Immature natural killer cell (primary cell): Measurements from ENCODE around the gene BIRC6. TPM values are rescaled to one million over a fixed set of nuclear protein-coding genes. Genes with fewer than 3 reads are reported as not detected.
A peak's percentile ranks its signal among the peaks of the same experiment; 100 is the strongest.
"Not testable (repeated sequence)": the region's sequence is repeated elsewhere in the genome, so short reads cannot be mapped to it uniquely, and the experiment has no call there.

Experiments
- DNase-seq, 3 donors: peaks; one replicate each; pipeline ENCODE4 v3.0.0; 2022; ENCODE audit warnings: mixed read lengths in 1 of 3
- H3K27ac Mint-ChIP-seq, 6 donors: one replicate each; pipeline ENCODE4 v1.8.0; 2020; ENCODE audit warnings: mixed read lengths in 6 of 6, mild to moderate bottlenecking in 5 of 6, inconsistent platforms in 4 of 6, moderate library complexity in 3 of 6
- H3K27me3 Mint-ChIP-seq, 3 donors: one replicate each; pipeline ENCODE4 v1.8.0; 2020 to 2021; ENCODE audit warnings: low read depth in 3 of 3, mild to moderate bottlenecking in 3 of 3, mixed read lengths in 3 of 3, moderate library complexity in 3 of 3, inconsistent platforms in 1 of 3
- H3K36me3 Mint-ChIP-seq, 3 donors: one replicate each; pipeline ENCODE4 v1.8.0; 2020; ENCODE audit warnings: mixed read lengths in 3 of 3, inconsistent platforms in 2 of 3, mild to moderate bottlenecking in 2 of 3
- H3K4me1 Mint-ChIP-seq, 2 donors: one replicate each; pipeline ENCODE4 v1.8.0; 2020; ENCODE audit warnings: inconsistent platforms in 2 of 2, mild to moderate bottlenecking in 2 of 2, mixed read lengths in 2 of 2, moderate library complexity in 1 of 2
- H3K4me3 Mint-ChIP-seq, 5 donors: one replicate each; pipeline ENCODE4 v1.8.0; 2020; ENCODE audit warnings: mild to moderate bottlenecking in 5 of 5, mixed read lengths in 5 of 5, inconsistent platforms in 3 of 5, moderate library complexity in 3 of 5
- H3K9me3 Mint-ChIP-seq, 6 donors: one replicate each; pipeline ENCODE4 v1.8.0; 2020; ENCODE audit warnings: mild to moderate bottlenecking in 6 of 6, mixed read lengths in 6 of 6, inconsistent platforms in 4 of 6, moderate library complexity in 3 of 6
- polyA plus RNA-seq, 3 donors: library from polyadenylated mRNA; unstranded; fragments of 300-500 nt; fragmentation: Illumina TruSeq; gene quantifications; one replicate each; pipeline ENCODE4 v1.2.3, GENCODE V29; 2021

The BIRC6 gene
- polyA plus RNA-seq, 3 donors from 2014 or later: 10.6 to 42.7 (median 12.2) TPM

DNA sequence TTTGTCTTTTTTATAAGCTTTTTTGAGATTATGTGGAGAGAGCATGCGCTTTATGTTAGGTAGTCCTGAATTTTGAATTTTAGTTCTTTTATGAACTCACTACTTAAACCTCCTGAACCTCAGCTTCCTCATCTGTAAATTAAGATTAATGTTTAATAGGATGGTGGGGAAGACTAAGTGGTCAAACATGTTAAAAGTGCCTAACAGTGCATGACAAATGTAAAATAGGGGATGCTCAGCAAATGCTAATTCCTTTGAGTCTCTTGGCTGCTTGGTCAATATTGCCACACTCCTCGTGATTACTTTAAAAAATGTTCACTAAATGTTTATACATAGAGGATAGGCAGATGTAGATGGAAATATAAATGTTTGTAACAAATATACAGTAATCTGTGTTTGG lies 6.8 kb downstream of the BIRC6 start:
- Mint-ChIP-seq H3K27ac (peak overlapping the region in 3 of 6 donors; percentile 6 to 39 (median 36)), H3K4me1 (peaks cover 68 to 97% of the 10 kb centered on the region in 2 donors), H3K36me3 (peaks cover 0 to 4% (median 0%) of the 10 kb centered on the region in 3 donors), H3K27me3 (peaks cover 0 to 2% (median 0%) of the 10 kb centered on the region in 3 donors), H3K4me3 (no peak overlapping the region), H3K9me3 (no peaks in the 10 kb centered on the region)
- no peak for DNase-seq

DNA sequence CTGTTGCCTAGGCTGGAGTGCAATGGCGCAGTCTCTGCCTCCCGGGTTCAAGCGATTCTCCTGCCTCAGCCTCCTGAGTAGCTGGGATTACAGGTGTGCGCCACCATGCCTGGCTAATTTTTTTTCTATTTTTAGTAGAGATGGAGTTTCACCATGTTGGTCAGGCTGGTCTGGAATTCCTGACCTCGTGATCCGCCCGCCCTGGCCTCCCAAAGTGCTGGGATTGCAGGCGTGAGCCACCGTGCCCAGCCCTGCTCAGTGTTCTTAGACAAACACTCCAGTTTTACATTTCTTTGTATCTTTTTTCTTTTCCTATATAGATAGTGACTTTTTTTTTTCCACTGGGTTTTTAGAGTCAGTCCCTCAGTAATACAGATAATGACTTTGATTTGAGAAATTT lies 7.5 kb downstream of the BIRC6 start:
- peak overlapping the region in 2 of 6 donors; percentile 62 to 77 for H3K27ac Mint-ChIP-seq

DNA sequence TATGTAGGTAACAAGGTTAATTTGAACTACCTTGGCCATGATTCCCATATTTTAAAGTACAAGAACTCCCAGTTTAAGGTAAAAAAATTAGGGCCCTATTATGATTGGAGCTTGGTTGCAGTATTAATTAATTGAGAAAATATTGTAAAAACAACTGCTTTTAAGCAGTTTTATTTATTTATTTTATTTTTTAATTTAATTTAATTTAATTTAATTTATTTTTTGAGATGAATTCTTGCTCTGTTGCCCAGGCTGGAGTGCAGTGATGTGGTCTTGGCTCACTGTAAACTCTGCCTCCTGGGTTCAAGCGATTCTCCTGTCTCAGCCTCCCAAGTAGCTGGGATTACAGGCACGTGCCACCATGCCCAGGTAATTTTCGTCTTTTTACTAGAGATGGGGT lies 8.9 kb downstream of the BIRC6 start:
- H3K4me3 Mint-ChIP-seq, H3K9me3 Mint-ChIP-seq, H3K27ac Mint-ChIP-seq, H3K36me3 Mint-ChIP-seq, DNase-seq, H3K27me3 Mint-ChIP-seq: not testable (repeated sequence)
- H3K4me1 Mint-ChIP-seq: peaks cover 66 to 97% of the 10 kb centered on the region in 2 donors

More for the DNA sequence above, 7.5 kb downstream of the BIRC6 start:
- H3K4me1 Mint-ChIP-seq: peaks cover 68 to 97% of the 10 kb centered on the region in 2 donors
- DNase-seq, H3K9me3 Mint-ChIP-seq, H3K36me3 Mint-ChIP-seq, H3K27me3 Mint-ChIP-seq: not testable (repeated sequence)
- peak overlapping the region in 1 of 5 donors; percentile 32 for H3K4me3 Mint-ChIP-seq

DNA sequence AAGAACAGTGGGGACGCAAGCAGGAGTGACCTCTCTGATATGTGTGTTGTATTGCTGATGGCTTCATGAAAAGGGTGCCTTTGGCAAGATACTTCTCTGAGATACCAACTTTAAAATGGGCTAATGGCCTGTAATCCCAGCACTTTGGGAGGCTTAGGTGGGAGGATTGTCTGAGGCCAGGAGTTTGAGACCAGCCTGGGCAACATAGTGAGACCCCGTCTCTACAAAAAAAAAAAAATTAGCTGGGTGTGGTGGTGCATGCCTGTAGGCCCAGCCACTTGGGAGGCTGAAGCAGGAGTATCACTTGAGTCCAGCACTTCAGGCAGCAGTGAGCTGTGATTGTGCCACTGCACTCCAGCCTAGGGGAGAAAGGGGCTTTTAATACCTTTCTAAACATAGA lies 9.8 kb downstream of the BIRC6 start:
- H3K4me1 Mint-ChIP-seq: peaks cover 64 to 95% of the 10 kb centered on the region in 2 donors

DNA sequence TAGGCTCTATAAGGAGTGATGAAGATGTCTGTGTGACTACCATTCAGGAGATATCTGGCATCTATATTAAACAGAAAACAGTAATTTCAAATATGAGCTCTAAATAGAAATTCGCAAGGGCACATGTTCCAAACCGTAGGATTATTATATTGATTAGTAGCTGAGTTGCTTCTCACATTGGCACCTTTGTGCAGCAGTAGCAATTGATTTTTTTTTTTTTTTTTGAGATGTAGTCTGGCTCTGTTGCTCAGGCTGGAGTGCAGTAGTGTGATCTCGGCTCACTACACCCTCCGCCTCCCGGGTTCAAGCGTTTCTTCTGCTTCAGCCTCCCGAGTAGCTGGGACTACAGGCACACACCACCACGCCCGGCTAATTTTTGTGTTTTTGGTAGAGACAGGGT lies 12.4 kb downstream of the BIRC6 start:
- DNase-seq: no peak
- Mint-ChIP-seq H3K4me3 (peak overlapping the region in 1 of 5 donors; percentile 14), H3K9me3 (no peaks in the 10 kb centered on the region), H3K36me3 (peaks cover 0 to 4% (median 0%) of the 10 kb centered on the region in 3 donors), H3K27me3 (peaks cover 0 to 3% (median 2%) of the 10 kb centered on the region in 3 donors), H3K27ac (peak overlapping the region in 1 of 6 donors; percentile 17), H3K4me1 (peaks cover 67 to 94% of the 10 kb centered on the region in 2 donors)

More for the DNA sequence above, 9.8 kb downstream of the BIRC6 start:
- DNase-seq: no peak
- Mint-ChIP-seq H3K27me3 (peaks cover 0 to 2% (median 0%) of the 10 kb centered on the region in 3 donors), H3K9me3 (no peaks in the 10 kb centered on the region), H3K27ac (no peak overlapping the region), H3K4me3 (peak overlapping the region in 1 of 5 donors; percentile 15), H3K36me3 (peaks cover 0 to 4% (median 0%) of the 10 kb centered on the region in 3 donors)

DNA sequence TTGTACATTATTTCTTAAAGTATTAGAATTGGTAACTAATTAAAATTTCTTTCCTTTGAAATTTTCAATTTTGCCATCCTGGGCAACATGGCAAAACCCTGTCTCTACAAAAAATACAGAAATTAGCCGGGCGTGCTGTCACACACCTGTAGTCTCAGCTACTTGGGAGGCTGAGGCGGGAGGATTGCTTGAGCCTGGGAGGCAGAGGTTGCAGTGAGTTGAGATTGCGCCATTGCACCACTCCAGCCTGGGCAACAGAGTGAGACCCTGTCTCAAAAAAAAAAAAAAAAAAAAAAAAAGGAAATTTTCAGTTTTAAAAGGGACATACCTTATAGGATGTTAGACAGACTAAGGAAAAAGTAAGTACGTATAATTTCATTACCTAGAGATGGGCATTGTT lies 14.1 kb downstream of the BIRC6 start:
- peaks cover 68 to 92% of the 10 kb centered on the region in 2 donors for H3K4me1 Mint-ChIP-seq
- H3K9me3 Mint-ChIP-seq, H3K27me3 Mint-ChIP-seq, DNase-seq, H3K36me3 Mint-ChIP-seq, H3K4me3 Mint-ChIP-seq, H3K27ac Mint-ChIP-seq: not testable (repeated sequence)

DNA sequence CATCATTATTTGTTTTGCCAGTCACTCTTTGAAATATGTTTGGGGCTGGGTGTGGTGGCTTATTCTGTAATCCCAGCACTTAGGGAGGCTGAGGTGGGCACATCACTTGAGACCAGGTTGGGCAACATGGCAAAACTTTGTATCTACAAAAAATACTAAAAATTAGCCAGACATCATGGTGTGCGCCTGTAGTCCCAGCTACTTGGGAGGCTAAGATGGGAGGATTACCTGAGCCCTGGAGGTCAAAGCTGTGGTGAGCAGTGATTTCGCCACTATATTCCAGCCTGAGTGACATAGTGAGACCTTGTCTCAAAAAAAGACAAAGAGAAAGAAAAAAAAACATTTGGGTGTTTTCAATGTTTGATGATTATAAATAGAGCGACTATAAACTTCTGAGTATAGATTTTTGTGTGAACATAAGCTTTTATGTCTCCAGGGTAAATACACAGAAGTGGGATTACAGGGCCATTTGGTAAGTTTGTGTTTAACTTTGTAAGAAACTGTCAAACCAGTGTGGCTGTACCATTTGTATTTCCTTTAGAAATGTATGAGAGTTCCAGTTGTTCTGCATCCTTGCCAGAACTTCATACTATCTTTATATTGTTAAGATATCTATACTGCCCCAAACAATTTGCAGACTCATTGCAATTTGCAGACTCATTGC lies 15.8 kb downstream of the BIRC6 start:
- no peak for DNase-seq
- Mint-ChIP-seq H3K27ac (peak overlapping the region in 1 of 6 donors; percentile 58), H3K9me3 (no peaks in the 10 kb centered on the region), H3K36me3 (no peaks in the 10 kb centered on the region), H3K27me3 (peaks cover 0 to 3% (median 0%) of the 10 kb centered on the region in 3 donors), H3K4me1 (peaks cover 67 to 92% of the 10 kb centered on the region in 2 donors), H3K4me3 (no peak overlapping the region)

DNA sequence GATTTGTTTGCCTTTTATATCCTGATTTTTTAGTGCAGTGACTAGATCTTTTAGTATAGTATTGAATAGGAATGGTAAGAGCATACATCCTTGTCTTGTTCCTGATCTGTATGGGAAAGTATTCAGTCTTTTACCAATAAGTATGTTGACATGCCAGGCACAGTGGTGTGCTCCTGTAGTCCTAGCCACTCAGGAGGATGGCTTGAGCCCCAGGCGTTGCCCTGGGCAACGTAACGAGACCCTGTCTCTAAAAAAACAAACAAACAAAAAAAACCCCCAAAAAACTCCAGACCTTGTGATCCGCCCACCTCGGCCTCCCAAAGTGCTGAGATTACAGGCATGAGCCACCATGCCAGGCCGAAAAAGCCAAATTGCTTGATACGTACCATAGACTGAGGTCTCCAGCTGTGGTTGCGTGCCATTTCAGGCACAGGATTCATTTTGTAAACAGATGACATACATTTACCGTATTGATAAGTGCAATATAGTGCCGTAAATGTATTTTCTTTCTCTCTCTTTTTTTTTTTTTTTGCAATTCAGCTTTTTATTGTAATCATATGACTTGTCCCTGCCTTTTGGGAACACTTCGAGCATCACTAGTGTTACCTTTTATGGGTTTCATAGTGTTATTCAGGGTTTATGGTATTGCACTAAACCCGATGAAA lies 18.5 kb downstream of the BIRC6 start:
- Mint-ChIP-seq H3K4me3 (no peak overlapping the region), H3K4me1 (peaks cover 70 to 93% of the 10 kb centered on the region in 2 donors)

DNA sequence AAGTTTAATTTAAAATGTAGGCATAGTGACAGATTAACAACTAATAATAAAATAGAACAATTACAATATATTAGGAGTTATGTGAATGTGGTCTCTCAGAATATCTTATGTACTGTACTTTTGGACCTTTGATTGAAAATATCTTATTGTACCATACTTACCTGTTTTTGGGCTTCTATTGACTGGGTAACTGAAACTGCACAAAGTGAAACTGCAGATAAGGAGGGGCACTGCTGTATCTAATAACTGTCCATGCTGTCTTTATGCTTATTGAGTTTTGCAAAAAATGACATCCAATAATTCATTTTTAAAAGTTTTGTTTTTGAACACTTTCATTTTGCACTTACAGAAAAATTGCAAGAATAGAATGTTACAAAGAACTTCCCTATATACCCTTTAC lies 19.9 kb downstream of the BIRC6 start:
- peaks cover 67 to 91% of the 10 kb centered on the region in 2 donors for H3K4me1 Mint-ChIP-seq
- DNase-seq: no peak
- H3K4me3 Mint-ChIP-seq: peak overlapping the region in 1 of 5 donors; percentile 11
- peaks cover 0 to 3% (median 2%) of the 10 kb centered on the region in 3 donors for H3K27me3 Mint-ChIP-seq
- H3K9me3 Mint-ChIP-seq: no peaks in the 10 kb centered on the region
- H3K36me3 Mint-ChIP-seq: peaks cover 0 to 2% (median 0%) of the 10 kb centered on the region in 3 donors
- no peak overlapping the region for H3K27ac Mint-ChIP-seq

More for the DNA sequence above, 18.5 kb downstream of the BIRC6 start:
- Mint-ChIP-seq H3K27ac (peak overlapping the region in 2 of 6 donors; percentile 17 to 46), H3K27me3 (peaks cover 0 to 3% (median 2%) of the 10 kb centered on the region in 3 donors), H3K9me3 (no peaks in the 10 kb centered on the region), H3K36me3 (no peaks in the 10 kb centered on the region)
- DNase-seq: no peak

DNA sequence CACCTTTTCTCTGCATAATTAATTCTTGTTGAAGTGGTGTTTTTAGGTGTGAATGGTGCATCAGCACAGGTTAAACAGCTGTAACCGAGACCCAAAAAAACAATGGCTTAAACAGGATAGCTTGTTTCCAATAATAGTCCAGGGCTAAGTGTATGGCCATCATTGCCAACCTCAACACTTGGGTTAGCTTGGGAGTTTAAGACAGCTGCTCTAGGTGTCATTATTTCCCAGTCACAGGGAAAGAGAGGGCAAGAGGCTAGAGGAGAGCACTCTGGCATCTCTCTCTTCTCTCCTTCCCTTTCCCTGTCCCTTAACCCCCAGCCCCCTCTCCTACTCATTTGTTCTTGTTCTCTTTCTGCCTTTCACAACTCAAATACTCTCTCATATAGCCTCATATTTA lies 21.1 kb downstream of the BIRC6 start:
- Mint-ChIP-seq H3K36me3 (peaks cover 0 to 8% (median 5%) of the 10 kb centered on the region in 3 donors), H3K27ac (peak overlapping the region in 1 of 6 donors; percentile 29), H3K9me3 (no peaks in the 10 kb centered on the region), H3K4me1 (peaks cover 60 to 86% of the 10 kb centered on the region in 2 donors), H3K27me3 (peaks cover 0 to 2% (median 0%) of the 10 kb centered on the region in 3 donors), H3K4me3 (no peak overlapping the region)
- no peak for DNase-seq

DNA sequence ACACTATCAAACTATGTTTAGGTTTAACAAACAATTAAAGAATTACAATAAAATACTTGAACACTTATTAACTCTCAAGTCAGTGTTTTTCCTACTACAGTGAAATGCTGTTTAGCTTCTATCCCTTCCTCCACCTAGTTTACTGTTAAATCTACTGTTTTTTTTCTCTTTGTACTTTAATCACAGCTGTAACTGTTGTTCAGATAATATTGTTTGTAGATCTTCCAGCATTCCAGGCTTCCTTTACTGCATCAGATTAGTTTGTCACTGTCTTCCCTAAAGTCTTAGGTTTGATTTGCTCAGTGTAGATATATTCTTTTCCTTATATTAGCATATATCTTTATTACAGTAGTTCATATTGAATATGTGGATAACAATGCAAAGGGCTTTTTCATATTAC lies 22.5 kb downstream of the BIRC6 start:
- H3K27ac Mint-ChIP-seq: peak overlapping the region in 3 of 6 donors; percentile 7 to 60 (median 24)
- H3K27me3 Mint-ChIP-seq: peaks cover 0 to 2% (median 0%) of the 10 kb centered on the region in 3 donors
- DNase-seq: no peak
- peaks cover 0 to 8% (median 5%) of the 10 kb centered on the region in 3 donors for H3K36me3 Mint-ChIP-seq
- peaks cover 49 to 73% of the 10 kb centered on the region in 2 donors for H3K4me1 Mint-ChIP-seq
- no peak overlapping the region for H3K4me3 Mint-ChIP-seq
- H3K9me3 Mint-ChIP-seq: no peaks in the 10 kb centered on the region

DNA sequence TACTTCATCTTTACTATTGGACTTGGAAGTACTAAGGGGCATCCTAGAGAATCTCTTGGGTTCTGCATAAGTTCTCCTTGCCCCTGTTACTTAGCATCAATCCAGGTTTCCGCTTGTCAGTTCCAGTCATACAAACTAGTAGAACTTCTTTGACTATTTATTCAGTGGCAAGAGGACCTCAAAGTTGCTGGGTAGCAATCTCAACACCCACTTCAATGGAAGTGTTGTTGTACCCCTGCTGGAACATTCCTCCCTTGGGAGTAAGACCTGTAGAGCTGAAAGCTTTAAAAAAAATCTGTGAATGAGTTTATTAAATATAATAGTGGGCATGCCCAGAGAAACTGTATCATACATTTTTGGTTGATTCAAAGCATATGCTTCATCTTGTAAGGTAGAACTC lies 27.0 kb downstream of the BIRC6 start:
- peaks cover 0 to 2% (median 0%) of the 10 kb centered on the region in 3 donors for H3K27me3 Mint-ChIP-seq
- H3K9me3 Mint-ChIP-seq: no peaks in the 10 kb centered on the region
- peaks cover 25 to 59% of the 10 kb centered on the region in 2 donors for H3K4me1 Mint-ChIP-seq
- DNase-seq: no peak
- no peak overlapping the region for H3K4me3 Mint-ChIP-seq
- H3K36me3 Mint-ChIP-seq: peaks cover 5 to 24% (median 20%) of the 10 kb centered on the region in 3 donors
- no peak overlapping the region for H3K27ac Mint-ChIP-seq

DNA sequence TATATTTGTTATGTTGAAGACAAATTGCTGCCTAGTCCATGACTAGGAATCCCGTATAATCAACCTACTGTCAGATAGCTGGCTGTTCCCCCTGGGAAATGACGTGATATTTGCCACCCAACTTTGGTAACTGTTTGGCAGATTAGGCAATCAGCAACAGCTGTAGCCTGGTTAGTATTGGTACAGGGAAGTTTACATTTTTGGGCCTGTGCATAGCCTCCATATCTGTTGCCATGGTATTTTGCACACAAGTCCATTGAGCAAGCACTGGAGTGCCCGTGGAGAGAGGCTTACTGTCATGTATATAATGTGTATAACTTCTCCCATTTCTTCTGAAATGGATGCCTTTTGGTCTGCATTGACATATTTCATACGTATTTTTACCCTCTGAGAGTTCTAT lies 27.7 kb downstream of the BIRC6 start:
- Mint-ChIP-seq H3K27me3 (peaks cover 0 to 2% (median 0%) of the 10 kb centered on the region in 3 donors), H3K4me3 (no peak overlapping the region), H3K9me3 (no peaks in the 10 kb centered on the region), H3K36me3 (peaks cover 5 to 24% (median 20%) of the 10 kb centered on the region in 3 donors), H3K4me1 (peaks cover 18 to 52% of the 10 kb centered on the region in 2 donors), H3K27ac (peak overlapping the region in 3 of 6 donors; percentile 14 to 33 (median 19))
- no peak for DNase-seq

DNA sequence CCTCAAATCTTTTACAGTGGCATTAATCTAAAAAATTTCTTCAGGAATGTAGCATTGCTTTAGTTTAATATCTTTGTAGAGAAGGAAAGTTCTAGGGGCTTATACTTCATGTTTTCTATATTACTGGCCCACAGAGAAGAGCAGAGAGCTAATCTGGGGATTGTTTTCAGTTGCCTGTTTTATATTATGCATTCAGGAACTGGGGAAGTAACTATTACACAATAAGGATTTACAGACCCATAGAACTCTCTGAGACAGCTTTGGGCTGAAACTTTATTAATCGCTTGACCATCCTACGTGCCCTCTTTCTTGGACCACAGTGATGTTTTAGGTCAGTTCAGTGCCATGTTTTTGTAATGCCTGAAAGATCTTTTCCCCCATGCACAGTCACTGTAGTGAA lies 29.9 kb downstream of the BIRC6 start:
- Mint-ChIP-seq H3K27ac (no peak overlapping the region), H3K9me3 (no peaks in the 10 kb centered on the region), H3K4me3 (no peak overlapping the region), H3K27me3 (peaks cover 0 to 2% (median 2%) of the 10 kb centered on the region in 3 donors), H3K36me3 (peaks cover 5 to 27% (median 25%) of the 10 kb centered on the region in 3 donors), H3K4me1 (peaks cover 13 to 48% of the 10 kb centered on the region in 2 donors)
- DNase-seq: no peak
